ENCODE results near the gene ANTXR2.

Gene ANTXR2

DNA sequence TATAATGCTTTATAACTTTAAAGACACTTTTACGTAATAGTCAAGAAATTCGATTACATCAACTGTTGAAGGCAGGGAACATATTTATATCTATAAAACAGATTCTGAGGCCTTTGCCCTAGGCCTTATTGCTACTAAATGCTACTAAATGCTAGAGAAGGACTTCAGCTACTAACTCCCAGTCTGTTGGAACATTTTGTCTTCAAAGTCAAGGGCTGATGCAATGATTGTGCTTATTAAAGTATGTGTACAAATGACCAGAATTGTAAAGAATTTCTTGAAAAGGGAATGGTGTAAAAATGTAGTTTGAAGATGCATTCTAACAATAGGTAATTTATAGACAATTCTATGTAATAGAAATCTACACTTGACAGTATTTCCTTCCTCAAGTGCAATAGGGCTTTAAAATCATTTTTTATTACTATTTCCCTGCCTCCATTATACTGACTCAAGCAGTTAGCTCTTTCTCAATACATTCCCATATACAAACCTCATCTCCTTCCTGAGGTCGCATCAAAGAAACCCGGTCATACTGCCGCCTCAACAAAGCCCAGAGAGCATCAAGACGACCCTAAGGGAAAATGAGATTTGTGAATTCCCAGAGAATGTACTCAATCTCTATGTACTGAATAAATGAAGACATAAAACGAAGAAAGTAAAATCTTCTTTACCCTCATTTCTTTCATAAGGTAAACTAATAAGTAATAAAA, 95.7 kb downstream of the ANTXR2 start:
- ATAC-seq (no peak), DNase-seq (ENCODE audit: low spot score in 2 of 2) (no peak)
- Mint-ChIP-seq H3K4me1 (peaks cover 5% of the 10 kb centered on the region), H3K36me3 (peaks cover 75% of the 10 kb centered on the region), H3K27ac (no peak overlapping the region), H3K4me3 (no peak overlapping the region), H3K9me3 (no peaks in the 10 kb centered on the region)

DNA sequence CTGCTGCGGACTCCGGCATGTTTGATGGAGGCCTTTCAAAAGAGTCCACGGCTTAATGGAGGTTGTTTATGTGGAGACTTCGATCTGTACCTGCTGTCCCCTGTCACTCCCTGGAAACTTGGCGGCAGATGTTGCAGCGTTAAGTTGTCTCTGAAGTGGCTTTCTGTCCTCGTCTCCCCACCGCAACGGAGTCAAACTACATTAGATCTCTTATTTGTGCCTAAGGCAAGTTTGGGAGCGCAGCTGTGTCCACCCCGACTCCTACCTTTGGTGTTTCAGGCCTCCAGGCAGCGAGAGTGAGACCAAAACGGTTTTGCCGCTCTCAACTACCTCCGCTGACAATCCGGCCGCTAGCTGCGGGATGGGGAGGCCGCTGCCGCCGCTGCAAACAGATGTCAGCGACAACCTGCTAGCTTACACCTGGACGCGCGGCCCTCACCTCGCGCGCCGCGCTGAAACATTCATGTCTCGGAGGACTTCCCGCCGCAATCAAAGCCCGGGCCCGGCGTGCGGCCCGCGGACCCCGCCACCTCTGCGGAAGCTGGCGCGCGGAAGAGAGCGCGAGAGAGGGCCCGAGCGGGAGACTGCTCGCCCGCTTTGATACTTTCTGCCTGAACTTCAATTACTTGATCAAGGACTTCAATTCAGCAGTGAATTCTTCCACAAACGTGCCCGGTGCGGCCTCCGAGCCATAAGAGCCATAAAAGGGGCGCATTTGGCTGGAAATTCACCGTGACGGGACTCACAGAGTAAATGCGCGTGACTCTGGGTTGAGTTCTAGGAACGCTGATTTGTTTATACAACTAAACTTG, 108.4 kb downstream of the ANTXR2 start:
- Mint-ChIP-seq H3K27ac (no peak overlapping the region), H3K4me1 (no peaks in the 10 kb centered on the region), H3K36me3 (peaks cover 20% of the 10 kb centered on the region), H3K9me3 (no peaks in the 10 kb centered on the region), H3K4me3 (no peak overlapping the region)
- DNase-seq (ENCODE audit: low spot score in 2 of 2) (no peak), ATAC-seq (no peak)

DNA sequence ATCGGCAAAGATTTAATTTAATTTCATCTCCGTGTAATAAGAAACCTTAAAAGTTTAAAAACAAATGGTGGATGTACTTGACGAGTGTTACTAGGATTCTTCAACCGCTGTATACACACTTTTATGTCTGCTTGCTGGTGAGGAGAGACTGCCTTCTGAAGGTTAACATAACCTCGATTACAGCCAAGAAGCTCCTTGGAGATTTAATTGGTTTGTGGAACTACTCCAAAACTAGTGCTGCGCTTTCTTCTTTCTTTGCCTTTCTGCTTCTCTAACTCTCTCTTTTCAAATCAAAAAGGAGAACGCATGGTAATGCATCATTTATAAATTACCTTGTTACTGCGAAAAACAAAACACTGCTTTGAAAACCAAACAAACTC, 109.0 kb downstream of the ANTXR2 start:
- no peak overlapping the region for H3K27ac Mint-ChIP-seq
- H3K36me3 Mint-ChIP-seq, result peaks cover 20% of the 10 kb centered on the region
- DNase-seq (ENCODE audit: low spot score in 2 of 2) (no peak), ATAC-seq (no peak)
- no peak overlapping the region for H3K4me3 Mint-ChIP-seq
- no peaks in the 10 kb centered on the region for H3K4me1 Mint-ChIP-seq
- no peaks in the 10 kb centered on the region for H3K9me3 Mint-ChIP-seq

- Mint-ChIP-seq H3K27ac (no peak overlapping the region), H3K4me1 (no peaks in the 10 kb centered on the region), H3K4me3 (no peak overlapping the region), H3K9me3 (no peaks in the 10 kb centered on the region), H3K36me3 (peaks cover 8% of the 10 kb centered on the region)
- ATAC-seq (no peak), DNase-seq (ENCODE audit: low spot score in 2 of 2) (no peak)
Observed at GRCh38 chr4:79959652-79960051, 113.4 kb downstream of the ANTXR2 start.

DNA sequence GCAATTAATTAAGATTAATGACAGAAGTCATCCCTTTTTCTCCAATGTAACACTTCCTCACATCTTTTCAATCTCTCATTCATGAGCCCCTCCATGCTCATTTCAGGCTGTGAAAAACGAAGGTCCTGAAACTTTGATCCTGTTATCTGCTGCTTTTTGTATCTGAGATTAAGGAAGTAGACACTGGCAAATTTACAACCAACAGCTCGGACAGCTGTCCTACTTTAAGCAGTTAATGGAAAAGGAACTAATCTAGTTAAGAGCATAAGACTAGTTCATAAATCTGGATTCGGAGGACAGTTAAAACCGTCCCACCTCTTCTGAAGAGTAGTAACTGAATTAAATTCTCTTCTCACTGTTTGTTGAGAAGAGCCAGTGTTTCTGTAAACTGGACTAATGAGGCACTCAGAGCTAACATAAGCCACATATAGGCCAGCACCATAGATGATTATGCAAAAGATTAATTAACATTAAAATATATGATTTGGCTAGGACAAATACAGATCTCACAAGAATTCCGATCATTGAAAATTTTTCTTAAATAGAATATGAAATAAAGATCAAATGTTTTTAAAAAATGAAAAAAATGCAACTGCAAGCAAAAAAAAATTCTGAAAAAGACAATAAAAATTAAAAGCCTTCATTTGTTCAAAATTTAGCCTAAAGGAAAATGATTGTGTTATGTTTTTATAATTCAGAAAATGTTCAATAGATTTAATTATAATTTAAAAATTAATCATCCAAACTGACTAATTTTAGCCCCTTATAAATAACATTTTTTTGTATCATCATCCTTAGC, 114.4 kb downstream of the ANTXR2 start:
- H3K27ac Mint-ChIP-seq, result no peak overlapping the region
- no peak overlapping the region for H3K4me3 Mint-ChIP-seq
- H3K9me3 Mint-ChIP-seq, result no peaks in the 10 kb centered on the region
- no peaks in the 10 kb centered on the region for H3K4me1 Mint-ChIP-seq
- H3K36me3 Mint-ChIP-seq, result no peaks in the 10 kb centered on the region
- DNase-seq (ENCODE audit: low spot score in 2 of 2), result no peak
- no peak for ATAC-seq

GRCh38 chr4:79949178-79949577, 123.9 kb downstream of the ANTXR2 start:
- H3K27ac Mint-ChIP-seq, result no peak overlapping the region
- no peak for ATAC-seq
- DNase-seq (ENCODE audit: low spot score in 2 of 2), result no peak
- no peaks in the 10 kb centered on the region for H3K4me1 Mint-ChIP-seq
- no peaks in the 10 kb centered on the region for H3K9me3 Mint-ChIP-seq
- H3K4me3 Mint-ChIP-seq, result no peak overlapping the region
- H3K36me3 Mint-ChIP-seq, result no peaks in the 10 kb centered on the region

- H3K4me1 Mint-ChIP-seq, result no peaks in the 10 kb centered on the region
- no peaks in the 10 kb centered on the region for H3K36me3 Mint-ChIP-seq
- H3K9me3 Mint-ChIP-seq, result no peaks in the 10 kb centered on the region
- no peak for ATAC-seq
- DNase-seq (ENCODE audit: low spot score in 2 of 2), result no peak
- H3K4me3 Mint-ChIP-seq, result no peak overlapping the region
- H3K27ac Mint-ChIP-seq, result no peak overlapping the region
Observed at GRCh38 chr4:79948739-79949138, 124.3 kb downstream of the ANTXR2 start.

DNA sequence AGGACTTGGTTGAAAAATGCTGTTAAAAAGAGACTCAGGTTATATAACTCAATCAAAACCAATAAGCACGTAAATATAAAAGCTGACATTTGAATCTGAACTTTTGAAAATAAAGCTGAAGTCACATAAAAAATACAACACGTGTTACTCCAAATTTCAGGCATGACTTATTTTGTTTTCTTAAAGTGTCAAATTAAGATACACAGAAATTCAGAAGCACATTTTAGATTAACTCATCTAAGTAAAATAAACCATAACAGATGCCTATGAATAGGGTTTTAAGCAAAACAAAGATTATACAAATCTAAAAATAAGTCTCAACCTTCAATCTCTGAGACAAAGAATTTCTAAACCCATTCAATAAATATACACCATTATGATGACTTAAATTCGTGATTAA, 124.8 kb downstream of the ANTXR2 start:
- Mint-ChIP-seq H3K9me3 (no peaks in the 10 kb centered on the region), H3K4me1 (no peaks in the 10 kb centered on the region), H3K36me3 (no peaks in the 10 kb centered on the region), H3K27ac (no peak overlapping the region), H3K4me3 (no peak overlapping the region)
- ATAC-seq, result no peak
- DNase-seq (ENCODE audit: low spot score in 2 of 2), result no peak

- ATAC-seq (no peak), DNase-seq (ENCODE audit: low spot score in 2 of 2) (no peak)
- peak overlapping the region; percentile 18 for H3K27ac Mint-ChIP-seq
- no peak overlapping the region for H3K4me3 Mint-ChIP-seq
- H3K4me1 Mint-ChIP-seq, result no peaks in the 10 kb centered on the region
- H3K9me3 Mint-ChIP-seq, result no peaks in the 10 kb centered on the region
- H3K36me3 Mint-ChIP-seq, result no peaks in the 10 kb centered on the region
Observed at GRCh38 chr4:79947386-79947785, 125.6 kb downstream of the ANTXR2 start.

GRCh38 chr4:79935274-79935673, 137.8 kb downstream of the ANTXR2 start:
- Mint-ChIP-seq H3K36me3 (peaks cover 13% of the 10 kb centered on the region), H3K9me3 (no peaks in the 10 kb centered on the region)

GRCh38 chr4:79934660-79935059, 138.4 kb downstream of the ANTXR2 start:
- Mint-ChIP-seq H3K4me3 (no peak overlapping the region), H3K4me1 (no peaks in the 10 kb centered on the region), H3K9me3 (no peaks in the 10 kb centered on the region), H3K27ac (no peak overlapping the region), H3K36me3 (peaks cover 13% of the 10 kb centered on the region)
- ATAC-seq (no peak), DNase-seq (ENCODE audit: low spot score in 2 of 2) (no peak)

More at GRCh38 chr4:79935274-79935673, 137.8 kb downstream of the ANTXR2 start:
- no peak for ATAC-seq
- no peaks in the 10 kb centered on the region for H3K4me1 Mint-ChIP-seq
- H3K4me3 Mint-ChIP-seq, result no peak overlapping the region
- no peak overlapping the region for H3K27ac Mint-ChIP-seq
- no peak for DNase-seq (ENCODE audit: low spot score in 2 of 2)

DNA sequence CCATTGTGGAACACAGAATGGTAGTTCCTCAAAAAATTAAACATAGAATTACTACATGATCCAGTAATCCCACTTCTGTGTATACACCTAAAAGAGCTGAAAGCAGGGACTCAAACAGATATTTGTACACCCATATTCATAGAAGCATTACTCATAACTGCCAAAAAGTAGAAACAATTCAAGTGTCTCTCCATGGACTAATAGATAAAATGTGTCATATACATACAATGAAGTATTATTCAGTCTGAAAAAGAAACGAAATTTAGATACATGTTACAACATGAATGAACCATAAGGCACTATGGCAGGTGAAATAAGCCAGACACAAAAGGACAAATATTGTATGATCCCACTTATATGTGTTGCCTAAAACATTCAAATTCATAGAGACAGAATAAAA, 145.1 kb downstream of the ANTXR2 start:
- Mint-ChIP-seq H3K4me3 (no peak overlapping the region), H3K4me1 (no peaks in the 10 kb centered on the region), H3K36me3 (peaks cover 7% of the 10 kb centered on the region), H3K9me3 (no peaks in the 10 kb centered on the region), H3K27ac (no peak overlapping the region)
- ATAC-seq, result peak; percentile 68
- DNase-seq (ENCODE audit: low spot score in 2 of 2), result no peak

DNA sequence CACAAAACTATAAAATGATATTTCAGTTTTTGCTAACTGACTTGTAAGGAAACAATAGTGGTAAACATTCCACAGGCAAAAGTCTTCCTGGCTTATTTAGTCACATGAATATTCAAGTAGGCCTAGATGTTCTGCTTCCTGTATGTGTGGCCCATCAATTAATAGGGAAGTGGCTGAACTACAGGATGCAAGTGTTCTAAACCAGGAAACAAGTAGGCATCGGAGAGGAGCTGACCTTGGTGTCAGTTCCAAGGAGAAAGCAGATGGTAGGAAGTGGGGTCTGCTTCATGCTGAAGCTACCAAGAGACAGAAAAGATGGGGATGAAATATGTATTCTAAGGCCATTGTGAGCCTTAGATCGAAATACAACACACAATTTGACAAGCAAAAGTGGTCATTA, 149.7 kb downstream of the ANTXR2 start:
- Mint-ChIP-seq H3K27ac (no peak overlapping the region), H3K9me3 (no peaks in the 10 kb centered on the region), H3K4me1 (no peaks in the 10 kb centered on the region), H3K4me3 (no peak overlapping the region), H3K36me3 (no peaks in the 10 kb centered on the region)
- DNase-seq (ENCODE audit: low spot score in 2 of 2), result no peak
- ATAC-seq, result no peak

DNA sequence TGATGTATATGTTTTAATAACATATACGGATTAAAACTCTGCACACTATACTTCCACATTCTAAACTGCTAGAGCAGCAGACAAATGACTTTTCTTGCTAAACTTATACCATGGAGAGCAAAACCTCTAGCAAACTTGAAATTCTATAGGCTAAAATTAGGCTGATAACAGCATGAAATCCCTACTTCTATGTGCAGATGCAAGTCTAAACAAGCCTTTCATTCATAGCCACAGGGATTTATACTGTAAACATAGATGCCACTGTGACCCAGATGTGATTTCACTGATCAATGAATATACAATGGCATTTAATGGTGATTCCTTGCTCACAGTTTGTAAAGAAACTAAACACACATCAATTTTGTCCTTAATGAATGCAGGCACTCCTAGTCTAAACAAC, 151.0 kb downstream of the ANTXR2 start:
- H3K9me3 Mint-ChIP-seq, result no peaks in the 10 kb centered on the region
- H3K36me3 Mint-ChIP-seq, result no peaks in the 10 kb centered on the region
- ATAC-seq (no peak), DNase-seq (ENCODE audit: low spot score in 2 of 2) (no peak)
- no peak overlapping the region for H3K27ac Mint-ChIP-seq
- no peak overlapping the region for H3K4me3 Mint-ChIP-seq
- H3K4me1 Mint-ChIP-seq, result no peaks in the 10 kb centered on the region

DNA sequence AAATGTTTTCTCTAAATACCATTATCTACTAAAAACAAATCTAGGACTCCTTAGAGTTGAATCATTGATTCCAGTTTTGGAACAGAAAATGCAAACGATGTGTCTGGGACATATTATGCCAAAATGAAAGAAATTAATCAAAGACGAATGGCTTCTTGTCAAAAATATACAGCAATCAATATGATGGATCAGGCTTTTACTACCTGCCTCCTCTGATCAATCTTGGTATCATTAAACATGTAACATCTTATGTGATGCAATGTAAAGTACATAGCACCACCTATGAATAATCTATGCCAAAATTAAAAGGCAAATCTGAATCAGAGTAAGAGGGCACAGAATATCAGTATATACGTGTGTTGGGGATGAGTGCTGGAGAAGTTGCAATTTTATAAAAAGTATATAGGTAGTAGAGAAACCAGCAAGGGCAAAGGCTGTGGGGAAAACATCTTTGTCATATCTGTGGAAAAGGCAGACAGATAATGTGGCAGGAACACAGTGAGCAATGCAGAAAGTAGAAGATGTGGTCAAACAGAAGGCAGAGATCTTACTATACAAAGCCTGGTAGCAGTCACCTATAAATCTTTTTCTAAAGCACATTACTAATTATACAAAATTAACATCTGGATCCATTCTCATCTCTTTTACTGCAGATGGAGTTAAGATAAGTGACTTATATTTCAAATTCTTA, 152.7 kb downstream of the ANTXR2 start:
- DNase-seq (ENCODE audit: low spot score in 2 of 2), result no peak
- Mint-ChIP-seq H3K9me3 (no peaks in the 10 kb centered on the region), H3K27ac (no peak overlapping the region), H3K4me1 (no peaks in the 10 kb centered on the region), H3K36me3 (no peaks in the 10 kb centered on the region), H3K4me3 (no peak overlapping the region)
- peak; percentile 90 for ATAC-seq

Measured in stimulated activated effector memory CD8-positive, alpha-beta T cell treated with anti-CD3 and anti-CD28 coated beads, Interleukin-12 subunit alpha, Interleukin-12 subunit beta, amount 100 ng/mL, for 72 hours (primary cell).